Fibroblast of lung (primary cell): ENCODE results near the gene SH3RF1. TPM values are rescaled to one million over a fixed set of nuclear protein-coding genes. Genes with fewer than 3 reads are reported as not detected.

Experiments used
- DNase-seq, 2 donors: peaks; one replicate each; pipeline versions ENCODE4 v3.0.0 to v3.0.0-alpha.2; 2010; ENCODE audit warnings: low read depth in 2 of 2
- H2AFZ ChIP-seq: 2 replicates; pipeline ENCODE4 v1.5.1; 2012; ENCODE audit warnings: low read length, control low read depth, inconsistent platforms
- H3K27ac ChIP-seq: 2 replicates; pipeline ENCODE4 v1.5.1; 2011; ENCODE audit warnings: low read length, control low read depth; ENCODE audit not compliant: insufficient read depth
- H3K27me3 ChIP-seq: 2 replicates; pipeline ENCODE4 v1.5.1; 2011; ENCODE audit warnings: mild to moderate bottlenecking, low read length; ENCODE audit not compliant: control insufficient read depth, insufficient read depth
- H3K36me3 ChIP-seq: 2 replicates; pipeline ENCODE4 v1.5.1; 2011; ENCODE audit warnings: low read length; ENCODE audit not compliant: control insufficient read depth, insufficient read depth
- H3K4me1 ChIP-seq: 2 replicates; pipeline ENCODE4 v1.5.1; 2011; ENCODE audit warnings: low read length; ENCODE audit not compliant: control insufficient read depth, insufficient read depth; ENCODE audit errors: extremely low read depth
- H3K4me2 ChIP-seq: 2 replicates; pipeline ENCODE4 v1.5.1; 2011; ENCODE audit warnings: low read length, control low read depth; ENCODE audit not compliant: insufficient read depth; ENCODE audit errors: extremely low read depth
- H3K4me3 ChIP-seq, 4 experiments: fragments of 200-600 bp in 1 of 4; sonication (generic) in 1 of 4; replicated peaks in 1 of 4; 2 replicates each; pipeline ENCODE4 v1.5.1; 2011 to 2016; ENCODE audit warnings: low read length in 4 of 4, low read depth in 3 of 4, mild to moderate bottlenecking in 3 of 4, control low read depth in 2 of 4, inconsistent platforms in 1 of 4, mixed read lengths in 1 of 4; ENCODE audit not compliant: insufficient read depth in 1 of 4; ENCODE audit errors: control extremely low read depth in 1 of 4
- H3K79me2 ChIP-seq: 2 replicates; pipeline ENCODE4 v1.5.1; 2012; ENCODE audit warnings: mild to moderate bottlenecking, low read length, inconsistent platforms; ENCODE audit not compliant: control insufficient read depth, insufficient read depth
- H3K9ac ChIP-seq: 2 replicates; pipeline ENCODE4 v1.5.1; 2011; ENCODE audit warnings: mild to moderate bottlenecking, low read length, control low read depth; ENCODE audit not compliant: insufficient read depth
- H3K9me3 ChIP-seq: 2 replicates; pipeline ENCODE4 v1.5.1; 2012; ENCODE audit warnings: low read depth, low read length; ENCODE audit not compliant: control insufficient read depth, insufficient read depth
- H4K20me1 ChIP-seq: 2 replicates; pipeline ENCODE4 v1.5.1; 2011; ENCODE audit warnings: low read length; ENCODE audit not compliant: control insufficient read depth, insufficient read depth; ENCODE audit errors: extremely low read depth
- EZH2 ChIP-seq: IDR thresholded peaks from 2 replicates; pipeline ENCODE4 v1.5.1; 2012; ENCODE audit warnings: low read length, control low read depth, mild to moderate bottlenecking; ENCODE audit errors: missing control alignments
- polyA plus RNA-seq, 2 donors: library from polyadenylated mRNA; depleted of rRNA in 1 of 2; stranded (reverse) in 1 of 2; unstranded in 1 of 2; fragments of >200 nt; gene quantifications; 2 replicates each; pipeline ENCODE4 v1.2.1, GENCODE V29; 2011 to 2012; ENCODE audit warnings: missing spikeins in 1 of 2
- total RNA-seq: library from RNA; depleted of rRNA; stranded (reverse); fragments of >200 nt; gene quantifications from 2 replicates; pipeline ENCODE4 v1.2.1, GENCODE V29; 2014
- TF ChIP-seq, protein P1 (sequence below), 2 donors: IDR thresholded peaks in 1 of 2; conservative IDR thresholded peaks in 1 of 2; 1 replicate in 1 of 2; 2 replicates in 1 of 2; pipeline ENCODE4 v1.5.1; 2011 to 2012; ENCODE audit warnings: low read length in 2 of 2, control low read depth in 1 of 2, inconsistent platforms in 1 of 2, low read depth in 1 of 2, mild to moderate bottlenecking in 1 of 2

SH3RF1 gene
- total and polyA plus RNA-seq, 2 donors (not counting 1 experiment from before 2014, with no cell fraction given), result 13.0 to 18.8 TPM

GRCh38 chr4:169107528-169107927, 163.2 kb downstream of the SH3RF1 start:
- H3K4me1 ChIP-seq, result no peaks in the 10 kb centered on the region
- no peaks in the 10 kb centered on the region for H3K79me2 ChIP-seq
- DNase-seq, result no peak
- peaks cover 5% of the 10 kb centered on the region for H3K36me3 ChIP-seq
- H2AFZ ChIP-seq, result no peak overlapping the region
- no peaks in the 10 kb centered on the region for H3K27me3 ChIP-seq
- no peak overlapping the region for H3K4me3 ChIP-seq
- H4K20me1 ChIP-seq, result no peaks in the 10 kb centered on the region
- H3K9me3 ChIP-seq, result no peaks in the 10 kb centered on the region
- no peak overlapping the region for H3K27ac ChIP-seq
- TF ChIP-seq, protein P1, sequence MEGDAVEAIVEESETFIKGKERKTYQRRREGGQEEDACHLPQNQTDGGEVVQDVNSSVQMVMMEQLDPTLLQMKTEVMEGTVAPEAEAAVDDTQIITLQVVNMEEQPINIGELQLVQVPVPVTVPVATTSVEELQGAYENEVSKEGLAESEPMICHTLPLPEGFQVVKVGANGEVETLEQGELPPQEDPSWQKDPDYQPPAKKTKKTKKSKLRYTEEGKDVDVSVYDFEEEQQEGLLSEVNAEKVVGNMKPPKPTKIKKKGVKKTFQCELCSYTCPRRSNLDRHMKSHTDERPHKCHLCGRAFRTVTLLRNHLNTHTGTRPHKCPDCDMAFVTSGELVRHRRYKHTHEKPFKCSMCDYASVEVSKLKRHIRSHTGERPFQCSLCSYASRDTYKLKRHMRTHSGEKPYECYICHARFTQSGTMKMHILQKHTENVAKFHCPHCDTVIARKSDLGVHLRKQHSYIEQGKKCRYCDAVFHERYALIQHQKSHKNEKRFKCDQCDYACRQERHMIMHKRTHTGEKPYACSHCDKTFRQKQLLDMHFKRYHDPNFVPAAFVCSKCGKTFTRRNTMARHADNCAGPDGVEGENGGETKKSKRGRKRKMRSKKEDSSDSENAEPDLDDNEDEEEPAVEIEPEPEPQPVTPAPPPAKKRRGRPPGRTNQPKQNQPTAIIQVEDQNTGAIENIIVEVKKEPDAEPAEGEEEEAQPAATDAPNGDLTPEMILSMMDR (conservative IDR thresholded peaks at IDR 0.05 in 1 of 2, IDR thresholded peaks at IDR 0.05 in 1 of 2; ENCODE audit: low read depth in 1 of 2, low read length in 2 of 2), result no peak
- no peak for TF ChIP-seq EZH2
- H3K9ac ChIP-seq, result no peak overlapping the region
- H3K4me2 ChIP-seq, result no peak overlapping the region

- H4K20me1 ChIP-seq, result no peaks in the 10 kb centered on the region
- no peak overlapping the region for H2AFZ ChIP-seq
- no peak overlapping the region for H3K4me3 ChIP-seq
- peaks cover 5% of the 10 kb centered on the region for H3K36me3 ChIP-seq
- H3K79me2 ChIP-seq, result no peaks in the 10 kb centered on the region
- no peak overlapping the region for H3K4me2 ChIP-seq
- H3K4me1 ChIP-seq, result no peaks in the 10 kb centered on the region
- no peak for DNase-seq
- no peaks in the 10 kb centered on the region for H3K27me3 ChIP-seq
- TF ChIP-seq EZH2, result no peak
- TF ChIP-seq, protein P1 (conservative IDR thresholded peaks at IDR 0.05 in 1 of 2, IDR thresholded peaks at IDR 0.05 in 1 of 2; ENCODE audit: low read depth in 1 of 2, low read length in 2 of 2), result no peak
- H3K9ac ChIP-seq, result no peak overlapping the region
- H3K9me3 ChIP-seq, result no peaks in the 10 kb centered on the region
- H3K27ac ChIP-seq, result no peak overlapping the region
These were observed 164.0 kb downstream of the SH3RF1 start for GRCh38 chr4:169106696-169107229.

- no peaks in the 10 kb centered on the region for H3K27me3 ChIP-seq
- no peaks in the 10 kb centered on the region for H3K4me1 ChIP-seq
- DNase-seq, result no peak
- no peak overlapping the region for H3K4me2 ChIP-seq
- no peaks in the 10 kb centered on the region for H4K20me1 ChIP-seq
- no peak overlapping the region for H2AFZ ChIP-seq
- H3K9me3 ChIP-seq, result no peaks in the 10 kb centered on the region
- H3K9ac ChIP-seq, result no peak overlapping the region
- H3K4me3 ChIP-seq, result no peak overlapping the region
- peaks cover 5% of the 10 kb centered on the region for H3K36me3 ChIP-seq
- no peaks in the 10 kb centered on the region for H3K79me2 ChIP-seq
- no peak overlapping the region for H3K27ac ChIP-seq
- TF ChIP-seq, protein P1 (conservative IDR thresholded peaks at IDR 0.05 in 1 of 2, IDR thresholded peaks at IDR 0.05 in 1 of 2; ENCODE audit: low read depth in 1 of 2, low read length in 2 of 2), result no peak
- no peak for TF ChIP-seq EZH2
These were observed 165.1 kb downstream of the SH3RF1 start for GRCh38 chr4:169105620-169106019.
